Neural cell (in vitro differentiated cells): ENCODE results near the gene SP8. TPM values are rescaled to one million over a fixed set of nuclear protein-coding genes. Genes with fewer than 3 reads are reported as not detected.

Experiments
- H2AFZ ChIP-seq: fragments of 200-600, 300-800 bp; sonication (generic), shearing (Covaris generic); 2 replicates; pipeline ENCODE4 v1.6.0; 2014; ENCODE audit warnings: low read depth, mild to moderate bottlenecking, antibody characterized with exemption, low read length, moderate library complexity
- H3F3A ChIP-seq: fragments of 200-600 bp; shearing (Covaris generic); 2 replicates; pipeline ENCODE4 v1.6.1; 2016; ENCODE audit warnings: mild to moderate bottlenecking, moderate library complexity, mixed read lengths, antibody characterized with exemption, low read length; ENCODE audit not compliant: insufficient read depth, poor library complexity, severe bottlenecking
- H3K27ac ChIP-seq: fragments of 200-600, 300-800 bp; sonication (generic), shearing (Covaris generic); 2 replicates; pipeline ENCODE4 v1.5.1; 2014; ENCODE audit warnings: mild to moderate bottlenecking, low read length, moderate library complexity
- H3K27me3 ChIP-seq: fragments of 300-800, 200-600 bp; sonication (generic), shearing (Covaris generic); 2 replicates; pipeline ENCODE4 v1.6.0; 2014; ENCODE audit warnings: mild to moderate bottlenecking, low read depth, low read length, moderate library complexity; ENCODE audit not compliant: insufficient read depth
- H3K36me3 ChIP-seq: fragments of 300-800, 200-600 bp; sonication (generic), shearing (Covaris generic); 2 replicates; pipeline ENCODE4 v1.5.1; 2014; ENCODE audit warnings: mild to moderate bottlenecking, antibody characterized with exemption, low read length, moderate library complexity; ENCODE audit not compliant: insufficient read depth
- H3K4me2 ChIP-seq: fragments of 300-800, 200-600 bp; sonication (generic), shearing (Covaris generic); 2 replicates; pipeline ENCODE4 v1.6.0; 2014; ENCODE audit warnings: mild to moderate bottlenecking, low read length
- H3K4me3 ChIP-seq: fragments of 300-800, 200-600 bp; sonication (generic), shearing (Covaris generic); 2 replicates; pipeline ENCODE4 v1.5.1; 2014; ENCODE audit warnings: mild to moderate bottlenecking, low read length, moderate library complexity
- H3K79me2 ChIP-seq: fragments of 200-600 bp; shearing (Covaris generic); replicated peaks from 2 replicates; pipeline ENCODE4 v1.6.0; 2014; ENCODE audit warnings: mild to moderate bottlenecking, low read length, moderate library complexity; ENCODE audit not compliant: insufficient read depth
- H3K9ac ChIP-seq: fragments of 300-800, 200-600 bp; sonication (generic), shearing (Covaris generic); 2 replicates; pipeline ENCODE4 v1.6.1; 2016; ENCODE audit warnings: mild to moderate bottlenecking, low read length, mixed read lengths
- H3K9me2 ChIP-seq: fragments of 200-600 bp; shearing (Covaris generic); 2 replicates; pipeline ENCODE4 v1.6.1; 2016; ENCODE audit warnings: mild to moderate bottlenecking, low read length, mixed read lengths; ENCODE audit not compliant: insufficient read depth
- H3K9me3 ChIP-seq: fragments of 200-600, 300-800 bp; sonication (generic), shearing (Covaris generic); 2 replicates; pipeline ENCODE4 v1.6.1; 2016; ENCODE audit warnings: mild to moderate bottlenecking, mixed run types, low read length, moderate library complexity, mixed read lengths
- H4K20me1 ChIP-seq: fragments of 200-600 bp; shearing (Covaris generic); 2 replicates; pipeline ENCODE4 v1.6.1; 2016; ENCODE audit warnings: mild to moderate bottlenecking, mixed run types; ENCODE audit not compliant: insufficient read depth
- EP300 ChIP-seq: fragments of 450-650 bp; conservative IDR thresholded peaks from 2 replicates; pipeline ENCODE4 v1.6.1; 2014; ENCODE audit warnings: antibody characterized with exemption, mild to moderate bottlenecking, moderate library complexity; ENCODE audit not compliant: poor library complexity, severe bottlenecking
- EZH2 ChIP-seq: fragments of 200-600, 300-800 bp; shearing (Covaris generic), sonication (generic); IDR thresholded peaks from 2 replicates; pipeline ENCODE4 v1.6.1; 2014; ENCODE audit warnings: antibody characterized with exemption, low read length, borderline replicate concordance, mild to moderate bottlenecking; ENCODE audit not compliant: insufficient read depth, poor library complexity, severe bottlenecking
- MXI1 ChIP-seq: fragments of 450-650 bp; conservative IDR thresholded peaks from 2 replicates; pipeline ENCODE4 v1.6.1; 2014; ENCODE audit warnings: antibody characterized with exemption, mild to moderate bottlenecking; ENCODE audit not compliant: poor library complexity, severe bottlenecking
- POLR2AphosphoS5 ChIP-seq: IDR thresholded peaks from 2 replicates; pipeline ENCODE4 v1.6.1; 2012
- RAD21 ChIP-seq: fragments of 450-650 bp; conservative IDR thresholded peaks from 2 replicates; pipeline ENCODE4 v1.6.1; 2014; ENCODE audit warnings: antibody characterized with exemption, mild to moderate bottlenecking, moderate library complexity
- SMC3 ChIP-seq: fragments of 450-650 bp; conservative IDR thresholded peaks from 2 replicates; pipeline ENCODE4 v1.6.1; 2014; ENCODE audit warnings: antibody characterized with exemption, mild to moderate bottlenecking, moderate library complexity; ENCODE audit not compliant: poor library complexity
- TAF1 ChIP-seq: IDR thresholded peaks from 2 replicates; pipeline ENCODE4 v1.6.1; 2012; ENCODE audit warnings: low read depth
- polyA plus RNA-seq: library from polyadenylated mRNA; depleted of rRNA; stranded (reverse); fragments of >200 nt; gene quantifications from 2 replicates; pipeline ENCODE4 v1.2.3, GENCODE V29; 2014
- TF ChIP-seq, protein P1 (sequence below): fragments of 450-650 bp; IDR thresholded peaks from 2 replicates; pipeline ENCODE4 v1.5.1; 2014; ENCODE audit warnings: antibody characterized with exemption, mild to moderate bottlenecking, moderate library complexity; ENCODE audit not compliant: poor library complexity, severe bottlenecking
- TF ChIP-seq, protein P2 (sequence below): IDR thresholded peaks from 2 replicates; pipeline ENCODE4 v1.6.1; 2012; ENCODE audit warnings: borderline replicate concordance

SP8 gene
- polyA plus RNA-seq, 1 donor from 2014 or later = 8.7 TPM

DNA sequence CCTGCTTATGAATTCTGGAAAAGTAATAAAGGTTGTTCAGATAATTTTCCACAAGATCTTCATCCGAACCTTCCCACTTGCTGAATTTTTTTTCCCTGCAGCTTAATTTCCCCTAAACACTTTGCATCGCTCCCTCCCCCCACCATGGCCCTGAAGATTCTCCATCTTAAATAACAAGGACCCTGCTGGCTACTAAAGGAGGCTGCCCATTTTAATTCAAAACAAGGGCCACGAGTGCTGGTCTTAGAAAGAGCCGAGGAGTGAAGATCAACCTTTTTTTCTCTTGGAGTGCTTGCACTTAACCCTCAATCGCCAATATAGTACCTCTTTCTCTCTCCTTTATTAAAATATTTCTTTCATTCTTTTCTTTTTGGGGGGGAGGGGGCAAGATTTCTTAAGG is 9.2 kb upstream of the SP8 start:
- H3F3A ChIP-seq = peaks cover 6% of the 10 kb centered on the region
- H4K20me1 ChIP-seq = no peaks in the 10 kb centered on the region
- H3K27ac ChIP-seq = no peak overlapping the region
- no peaks in the 10 kb centered on the region for H3K9me3 ChIP-seq
- no peaks in the 10 kb centered on the region for H3K9me2 ChIP-seq
- H3K4me3 ChIP-seq = no peak overlapping the region
- no peak overlapping the region for H3K4me2 ChIP-seq
- H3K36me3 ChIP-seq = no peaks in the 10 kb centered on the region
- peaks cover 77% of the 10 kb centered on the region for H3K27me3 ChIP-seq
- H3K79me2 ChIP-seq = peaks cover 20% of the 10 kb centered on the region
- no peak overlapping the region for H2AFZ ChIP-seq
- H3K9ac ChIP-seq = no peak overlapping the region
- TF ChIP-seq POLR2AphosphoS5 = no peak
- TF ChIP-seq EZH2 = no peak
- no peak for TF ChIP-seq MXI1
- TF ChIP-seq RAD21 = no peak
- no peak for TF ChIP-seq SMC3
- TF ChIP-seq, protein P1, sequence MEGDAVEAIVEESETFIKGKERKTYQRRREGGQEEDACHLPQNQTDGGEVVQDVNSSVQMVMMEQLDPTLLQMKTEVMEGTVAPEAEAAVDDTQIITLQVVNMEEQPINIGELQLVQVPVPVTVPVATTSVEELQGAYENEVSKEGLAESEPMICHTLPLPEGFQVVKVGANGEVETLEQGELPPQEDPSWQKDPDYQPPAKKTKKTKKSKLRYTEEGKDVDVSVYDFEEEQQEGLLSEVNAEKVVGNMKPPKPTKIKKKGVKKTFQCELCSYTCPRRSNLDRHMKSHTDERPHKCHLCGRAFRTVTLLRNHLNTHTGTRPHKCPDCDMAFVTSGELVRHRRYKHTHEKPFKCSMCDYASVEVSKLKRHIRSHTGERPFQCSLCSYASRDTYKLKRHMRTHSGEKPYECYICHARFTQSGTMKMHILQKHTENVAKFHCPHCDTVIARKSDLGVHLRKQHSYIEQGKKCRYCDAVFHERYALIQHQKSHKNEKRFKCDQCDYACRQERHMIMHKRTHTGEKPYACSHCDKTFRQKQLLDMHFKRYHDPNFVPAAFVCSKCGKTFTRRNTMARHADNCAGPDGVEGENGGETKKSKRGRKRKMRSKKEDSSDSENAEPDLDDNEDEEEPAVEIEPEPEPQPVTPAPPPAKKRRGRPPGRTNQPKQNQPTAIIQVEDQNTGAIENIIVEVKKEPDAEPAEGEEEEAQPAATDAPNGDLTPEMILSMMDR = no peak
- TF ChIP-seq EP300 = no peak
- no peak for TF ChIP-seq TAF1
- TF ChIP-seq, protein P2, sequence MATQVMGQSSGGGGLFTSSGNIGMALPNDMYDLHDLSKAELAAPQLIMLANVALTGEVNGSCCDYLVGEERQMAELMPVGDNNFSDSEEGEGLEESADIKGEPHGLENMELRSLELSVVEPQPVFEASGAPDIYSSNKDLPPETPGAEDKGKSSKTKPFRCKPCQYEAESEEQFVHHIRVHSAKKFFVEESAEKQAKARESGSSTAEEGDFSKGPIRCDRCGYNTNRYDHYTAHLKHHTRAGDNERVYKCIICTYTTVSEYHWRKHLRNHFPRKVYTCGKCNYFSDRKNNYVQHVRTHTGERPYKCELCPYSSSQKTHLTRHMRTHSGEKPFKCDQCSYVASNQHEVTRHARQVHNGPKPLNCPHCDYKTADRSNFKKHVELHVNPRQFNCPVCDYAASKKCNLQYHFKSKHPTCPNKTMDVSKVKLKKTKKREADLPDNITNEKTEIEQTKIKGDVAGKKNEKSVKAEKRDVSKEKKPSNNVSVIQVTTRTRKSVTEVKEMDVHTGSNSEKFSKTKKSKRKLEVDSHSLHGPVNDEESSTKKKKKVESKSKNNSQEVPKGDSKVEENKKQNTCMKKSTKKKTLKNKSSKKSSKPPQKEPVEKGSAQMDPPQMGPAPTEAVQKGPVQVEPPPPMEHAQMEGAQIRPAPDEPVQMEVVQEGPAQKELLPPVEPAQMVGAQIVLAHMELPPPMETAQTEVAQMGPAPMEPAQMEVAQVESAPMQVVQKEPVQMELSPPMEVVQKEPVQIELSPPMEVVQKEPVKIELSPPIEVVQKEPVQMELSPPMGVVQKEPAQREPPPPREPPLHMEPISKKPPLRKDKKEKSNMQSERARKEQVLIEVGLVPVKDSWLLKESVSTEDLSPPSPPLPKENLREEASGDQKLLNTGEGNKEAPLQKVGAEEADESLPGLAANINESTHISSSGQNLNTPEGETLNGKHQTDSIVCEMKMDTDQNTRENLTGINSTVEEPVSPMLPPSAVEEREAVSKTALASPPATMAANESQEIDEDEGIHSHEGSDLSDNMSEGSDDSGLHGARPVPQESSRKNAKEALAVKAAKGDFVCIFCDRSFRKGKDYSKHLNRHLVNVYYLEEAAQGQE = no peak

DNA sequence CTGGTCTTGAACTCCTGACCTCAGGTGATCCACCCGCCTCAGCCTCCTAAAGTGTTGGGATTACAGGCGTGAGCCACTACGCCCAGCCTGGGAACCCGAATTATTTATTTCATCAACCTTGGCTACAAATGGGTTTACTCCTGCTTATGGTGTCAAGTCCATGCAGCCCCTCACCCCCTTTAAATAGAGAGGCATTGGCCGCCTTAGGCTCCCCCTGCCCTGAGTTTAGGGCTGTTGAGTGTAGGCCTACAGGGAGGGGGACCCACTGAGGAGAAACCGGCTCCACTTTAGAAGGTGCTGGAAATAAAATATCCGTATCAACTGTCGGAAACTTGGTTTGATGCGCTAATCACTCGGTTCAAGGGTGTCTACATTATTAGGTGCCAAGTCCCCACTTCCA is 8.7 kb upstream of the SP8 start:
- no peak overlapping the region for H3K4me2 ChIP-seq
- H3F3A ChIP-seq = peaks cover 6% of the 10 kb centered on the region
- H2AFZ ChIP-seq = no peak overlapping the region
- no peaks in the 10 kb centered on the region for H3K9me3 ChIP-seq
- H3K9ac ChIP-seq = no peak overlapping the region
- no peak overlapping the region for H3K27ac ChIP-seq
- no peaks in the 10 kb centered on the region for H4K20me1 ChIP-seq
- H3K4me3 ChIP-seq = no peak overlapping the region
- H3K79me2 ChIP-seq = peaks cover 20% of the 10 kb centered on the region
- H3K36me3 ChIP-seq = no peaks in the 10 kb centered on the region
- H3K9me2 ChIP-seq = no peaks in the 10 kb centered on the region
- H3K27me3 ChIP-seq = peaks cover 82% of the 10 kb centered on the region
- TF ChIP-seq RAD21 (no peak), SMC3 (no peak), MXI1 (no peak), EP300 (no peak), POLR2AphosphoS5 (no peak), EZH2 (no peak), TAF1 (no peak)
- TF ChIP-seq, protein P1 = no peak
- TF ChIP-seq, protein P2 = no peak
